Hepatocyte (in vitro differentiated cells): ENCODE data around the gene AIFM3.

ENCODE experiments used
- CTCF ChIP-seq: fragments of 200-600 bp; sonication (generic); IDR thresholded peaks from 2 replicates; pipeline ENCODE4 v1.5.1; 2016; ENCODE audit warnings: antibody characterized with exemption, mild to moderate bottlenecking; ENCODE audit not compliant: poor library complexity
- EZH2phosphoT487 ChIP-seq: fragments of 200-600 bp; sonication (generic); IDR thresholded peaks from one replicate; pipeline ENCODE4 v1.6.1; 2018; ENCODE audit warnings: antibody characterized with exemption, mild to moderate bottlenecking, low read depth, moderate library complexity; ENCODE audit not compliant: unreplicated experiment, severe bottlenecking

GRCh38 chr22:20997536-20998257 lies 30.6 kb downstream of the AIFM3 start:
- no peak for TF ChIP-seq CTCF
- no peak for TF ChIP-seq EZH2phosphoT487
